Activated effector memory CD4-positive, alpha-beta T cell treated with anti-CD3 and anti-CD28 coated beads, Interleukin-2, amount 50 U/mL, for 16 hours (primary cell): ENCODE data around the gene PLXDC1.
A peak's percentile ranks its signal among the peaks of the same experiment; 100 is the strongest.
"Not testable (repeated sequence)": the region's sequence is repeated elsewhere in the genome, so short reads cannot be mapped to it uniquely, and the experiment has no call there.

Experiments used
- DNase-seq: peaks from one replicate; pipeline ENCODE4 v3.0.0-alpha.2; 2020

PLXDC1 gene

GRCh38 chr17:39151943-39152818 is 744 bp upstream of the PLXDC1 start:
- DNase-seq, result peak; percentile 69

GRCh38 chr17:39150795-39151149 is 665 bp downstream of the PLXDC1 start:
- DNase-seq, result no peak

DNA sequence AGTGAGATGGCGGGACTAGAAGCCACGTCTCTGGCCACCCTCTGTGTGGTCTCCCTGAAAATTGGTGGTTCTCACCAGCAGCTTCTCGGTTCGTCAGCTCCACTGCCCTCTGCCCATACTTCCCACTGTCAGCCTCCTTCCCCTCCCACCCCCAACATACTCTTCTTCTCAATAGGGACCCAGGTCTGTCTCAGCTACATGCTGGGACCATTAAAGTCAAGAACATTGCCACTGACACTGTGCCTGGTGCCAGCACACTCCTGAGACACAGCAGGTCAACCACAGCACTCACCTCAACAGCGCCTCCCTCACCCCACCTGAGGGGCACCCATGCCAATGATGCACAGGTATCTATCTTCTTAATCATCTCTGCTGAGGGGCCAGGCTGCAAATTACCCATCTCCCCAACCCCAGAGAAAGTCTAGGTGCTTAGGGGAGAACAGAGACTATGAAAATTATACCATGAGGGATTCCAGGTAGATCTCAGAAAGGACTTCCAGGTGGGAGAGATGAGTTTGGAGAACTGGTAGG is 1.3 kb downstream of the PLXDC1 start:
- no peak for DNase-seq

DNA sequence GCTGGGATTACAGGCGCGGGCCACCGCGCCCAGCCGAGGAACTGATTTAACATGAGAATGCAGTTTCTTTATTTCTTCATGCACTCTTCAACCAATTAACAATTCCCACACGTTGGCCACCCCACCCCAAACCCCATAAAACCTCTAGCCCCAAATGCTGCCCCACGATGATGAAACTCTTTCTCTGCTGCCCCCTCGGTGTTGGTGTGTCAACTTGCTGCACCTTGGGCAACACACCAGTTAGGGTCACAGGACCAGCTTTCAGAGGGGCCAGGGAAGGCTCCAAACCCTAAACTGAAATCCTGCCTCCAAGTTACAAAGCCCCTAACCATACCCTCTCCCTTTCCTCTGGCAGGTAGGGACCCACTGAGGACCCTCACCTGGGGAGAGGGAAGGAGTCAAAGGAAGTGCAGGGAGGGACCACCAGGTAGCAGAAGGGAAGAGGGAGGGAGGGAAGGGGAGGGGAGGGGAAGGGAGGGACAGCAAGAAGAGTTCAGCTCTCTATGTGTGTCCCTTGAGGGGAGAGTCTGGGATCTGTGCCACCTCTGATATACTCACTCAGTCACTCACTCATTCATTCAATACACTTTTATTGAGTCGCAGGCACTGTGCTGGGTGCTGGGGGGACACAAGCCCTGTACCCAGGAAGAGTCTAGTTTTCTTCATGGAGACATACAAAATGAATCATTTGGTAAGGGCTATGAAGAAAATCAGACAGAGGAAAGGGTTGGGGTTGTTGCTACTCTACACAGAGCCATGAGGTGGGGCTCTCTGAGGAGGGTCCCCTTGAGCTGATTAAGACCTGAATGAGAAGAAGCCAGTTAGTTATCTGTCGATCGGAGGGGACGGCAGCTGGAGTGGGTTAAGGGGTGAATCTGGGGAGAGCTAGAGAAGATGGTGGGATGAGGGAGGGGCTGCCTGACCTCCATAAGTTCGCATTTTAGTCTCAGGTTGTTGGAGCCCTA is 3.9 kb downstream of the PLXDC1 start:
- no peak for DNase-seq

DNA sequence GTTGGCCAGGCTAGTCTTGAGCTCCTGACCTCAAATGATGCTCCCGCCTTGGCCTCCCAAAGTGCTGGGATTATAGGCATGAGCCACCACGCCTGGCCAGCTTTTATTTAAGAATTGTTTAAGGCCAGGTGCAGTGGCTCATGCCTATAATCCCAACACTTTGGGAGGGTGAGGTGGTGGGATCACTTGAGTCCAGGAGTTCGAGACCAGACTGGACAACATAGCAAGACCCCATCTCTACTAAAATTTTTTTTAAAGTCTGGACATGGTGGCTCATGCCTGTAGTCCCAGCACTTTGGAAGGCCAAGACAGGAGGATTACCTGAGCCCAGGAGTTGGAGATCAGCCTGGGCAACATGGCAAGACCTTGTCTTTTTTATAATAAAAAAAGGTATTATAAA is 5.2 kb downstream of the PLXDC1 start:
- DNase-seq, result no peak

DNA sequence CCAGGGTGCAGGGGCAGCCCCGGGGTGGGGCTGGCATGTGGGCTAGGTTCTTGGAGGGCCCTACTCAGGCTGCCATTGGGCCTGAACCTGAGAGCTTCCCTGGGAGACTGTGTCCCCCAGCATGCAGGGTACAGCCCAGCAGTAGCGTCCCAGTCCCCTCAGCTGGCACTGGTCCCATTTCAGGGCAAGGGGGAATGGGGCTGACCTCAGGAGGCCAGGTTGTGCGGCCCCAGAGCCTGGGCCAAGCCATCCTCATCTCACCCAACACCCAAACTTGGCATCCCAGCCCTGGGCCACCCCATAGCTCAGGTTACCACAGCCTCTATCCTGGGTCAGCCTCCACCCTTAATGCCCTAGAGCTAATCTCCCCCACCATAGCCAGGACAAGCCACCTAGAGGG is 6.3 kb downstream of the PLXDC1 start:
- DNase-seq, result no peak

- DNase-seq, result no peak
Observed at GRCh38 chr17:39144416-39144840, 7.0 kb downstream of the PLXDC1 start.

GRCh38 chr17:39143552-39144093 is 7.8 kb downstream of the PLXDC1 start:
- no peak for DNase-seq

GRCh38 chr17:39141915-39142664 is 9.3 kb downstream of the PLXDC1 start:
- no peak for DNase-seq

- no peak for DNase-seq
Observed at GRCh38 chr17:39141294-39141693, 10.1 kb downstream of the PLXDC1 start.

GRCh38 chr17:39139561-39139960 is 11.9 kb downstream of the PLXDC1 start:
- DNase-seq, result no peak

DNA sequence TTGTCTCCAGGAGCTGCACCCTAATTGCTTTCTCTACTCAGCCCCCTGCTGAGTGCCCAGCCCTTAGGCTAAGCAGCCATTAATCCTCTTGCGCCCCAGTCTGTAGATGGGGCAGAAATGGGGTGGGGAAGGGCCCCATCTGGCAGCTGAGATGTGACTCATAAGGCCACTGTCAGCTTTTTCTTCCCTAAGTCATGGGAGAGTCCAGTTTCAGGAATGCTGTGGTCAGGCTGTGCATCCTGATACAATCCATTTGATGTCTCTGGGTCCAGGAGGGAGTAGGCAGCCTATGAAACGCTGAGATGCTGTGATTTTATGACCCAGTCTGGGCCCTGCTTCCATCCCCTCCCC is 12.3 kb downstream of the PLXDC1 start:
- DNase-seq, result no peak

- DNase-seq, result no peak
Observed at GRCh38 chr17:39138431-39139160, 12.8 kb downstream of the PLXDC1 start.

DNA sequence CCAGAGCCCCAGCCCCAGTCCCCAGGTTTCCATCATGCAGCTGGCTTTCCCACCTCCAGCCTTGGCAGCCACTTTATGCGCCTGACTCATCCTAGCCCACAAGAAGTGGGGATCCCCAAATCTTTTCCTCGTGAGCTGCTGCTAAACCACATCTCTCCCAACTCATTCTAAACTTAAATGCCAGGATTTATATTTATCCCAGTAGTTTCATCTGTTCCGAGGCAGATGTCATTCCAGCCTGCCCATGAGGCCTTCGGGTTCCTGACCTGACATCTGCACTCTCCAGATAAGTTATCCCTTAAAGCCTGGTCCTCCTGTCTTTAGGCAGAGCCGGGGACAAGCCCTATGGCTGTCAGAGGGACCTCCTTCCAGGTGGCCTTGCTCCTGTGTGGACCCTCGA is 16.6 kb downstream of the PLXDC1 start:
- DNase-seq, result no peak

DNA sequence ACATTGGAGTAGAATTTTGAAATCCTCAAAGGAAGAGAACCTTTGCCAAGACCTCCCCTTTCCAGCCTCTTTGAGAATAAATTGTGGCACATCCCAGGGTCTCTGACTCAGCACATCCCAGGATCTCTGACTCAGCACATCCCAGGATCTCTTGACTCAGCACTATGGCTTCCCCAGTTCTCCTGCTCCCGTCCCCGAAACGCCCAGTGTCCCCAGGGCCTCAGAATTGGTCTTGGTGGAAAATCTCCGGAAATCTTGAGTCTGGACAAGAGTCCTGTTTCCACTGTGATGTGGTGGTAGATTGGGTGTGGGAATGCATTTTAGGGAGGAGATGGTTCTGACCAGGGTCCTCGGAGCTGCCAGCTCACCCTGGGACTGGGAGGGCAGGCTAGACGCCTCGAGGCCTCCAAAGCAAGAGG is 19.2 kb downstream of the PLXDC1 start:
- no peak for DNase-seq

DNA sequence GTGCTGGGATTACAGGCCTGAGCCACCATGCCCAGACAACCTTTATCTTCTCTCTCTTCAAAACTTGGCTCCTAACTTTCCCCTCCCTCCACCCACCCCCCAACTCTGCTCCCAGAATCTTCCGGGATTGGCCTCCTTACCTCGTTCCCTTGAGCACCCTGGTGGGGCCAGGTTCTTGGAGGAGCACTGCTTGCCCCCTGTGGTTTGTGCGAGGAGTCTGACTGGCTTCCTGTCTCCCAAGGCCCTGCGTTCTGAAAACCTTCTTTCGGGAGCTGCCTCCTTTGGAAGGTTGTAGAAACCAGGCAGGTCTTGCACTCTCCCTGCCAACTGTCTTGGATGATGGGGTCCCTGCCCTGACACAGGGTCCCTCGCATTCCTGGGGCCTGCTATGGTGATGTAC is 19.8 kb downstream of the PLXDC1 start:
- DNase-seq, result no peak

DNA sequence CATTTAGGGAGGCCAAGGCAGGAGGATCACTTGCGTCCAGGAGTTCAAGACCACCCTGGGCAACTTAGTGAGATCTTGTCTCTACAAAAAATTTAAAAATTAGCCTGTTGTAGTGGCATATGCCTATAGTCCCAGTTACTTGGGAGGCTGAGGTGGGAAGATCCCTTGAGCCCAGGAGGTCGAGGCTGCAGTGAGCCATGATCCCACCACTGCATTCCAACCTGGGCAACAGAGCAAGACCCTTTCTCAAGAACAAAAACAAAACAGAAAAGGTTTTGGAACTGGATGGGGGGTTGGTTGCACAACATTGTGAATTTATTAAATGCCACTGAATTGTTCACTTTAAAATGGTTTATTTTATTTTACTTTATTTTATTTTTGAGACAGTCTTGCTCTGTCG is 21.2 kb downstream of the PLXDC1 start:
- DNase-seq, result no peak

DNA sequence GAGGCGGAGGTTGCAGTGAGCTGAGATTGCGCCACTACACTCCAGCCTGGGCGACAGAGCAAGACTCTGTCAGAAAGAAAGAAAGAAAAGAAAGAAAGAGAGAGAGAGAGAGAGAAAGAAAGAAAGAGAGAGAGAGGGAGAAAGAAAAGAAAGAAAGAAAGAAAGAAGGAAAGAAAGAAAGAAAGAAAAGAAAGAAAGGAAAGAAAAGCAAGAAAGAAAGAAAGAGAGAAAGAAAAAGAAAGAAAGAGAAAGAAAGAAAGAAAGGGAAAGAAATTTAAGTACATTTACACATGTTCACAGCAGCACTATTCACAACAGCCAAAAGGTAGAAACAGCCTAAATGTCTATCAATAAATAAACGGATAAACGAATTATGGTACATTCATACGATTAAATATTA is 21.9 kb downstream of the PLXDC1 start:
- not testable (repeated sequence) for DNase-seq

GRCh38 chr17:39126436-39126835 is 25.0 kb downstream of the PLXDC1 start:
- no peak for DNase-seq

GRCh38 chr17:39125143-39125875 is 26.1 kb downstream of the PLXDC1 start:
- no peak for DNase-seq

- DNase-seq, result no peak
Observed at GRCh38 chr17:39123627-39124026, 27.8 kb downstream of the PLXDC1 start.
